Effector CD8-positive, alpha-beta T cell (primary cell): Measurements from ENCODE around the gene TBX4.
"Not testable (repeated sequence)": the region's sequence is repeated elsewhere in the genome, so short reads cannot be mapped to it uniquely, and the experiment has no call there.

Source experiments
- DNase-seq: peaks from one replicate; lab custom pipeline; 2025; lab: John Stamatoyannopoulos, UW

TBX4 gene

GRCh38 chr17:61498042-61498994 is 46.1 kb downstream of the TBX4 start:
- no peak for DNase-seq

- no peak for DNase-seq
Measured at GRCh38 chr17:61499632-61500031, 47.4 kb downstream of the TBX4 start.

GRCh38 chr17:61500287-61500686 is 48.1 kb downstream of the TBX4 start:
- DNase-seq = no peak

GRCh38 chr17:61502292-61502691 is 50.1 kb downstream of the TBX4 start:
- no peak for DNase-seq

GRCh38 chr17:61503961-61504360 is 51.7 kb downstream of the TBX4 start:
- no peak for DNase-seq

DNA sequence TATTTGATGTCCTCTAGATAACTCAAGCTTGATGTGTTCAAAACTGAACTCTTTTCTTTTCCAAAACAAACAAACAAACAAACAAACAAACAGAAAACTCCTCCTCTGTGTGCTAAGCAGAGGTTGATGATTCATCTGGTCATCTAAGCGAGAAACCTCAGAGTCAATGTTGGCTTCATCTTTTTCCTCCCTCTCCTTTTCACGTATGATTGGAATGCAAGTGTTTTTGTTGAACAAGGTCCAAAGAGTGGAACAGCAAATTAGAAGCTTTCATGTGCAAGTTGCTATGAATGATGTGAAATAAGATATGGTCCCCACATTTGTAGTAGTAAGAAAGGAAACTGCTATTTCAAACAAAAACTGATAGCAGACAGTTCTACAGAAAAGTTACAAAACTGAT is 52.5 kb downstream of the TBX4 start:
- DNase-seq = no peak

DNA sequence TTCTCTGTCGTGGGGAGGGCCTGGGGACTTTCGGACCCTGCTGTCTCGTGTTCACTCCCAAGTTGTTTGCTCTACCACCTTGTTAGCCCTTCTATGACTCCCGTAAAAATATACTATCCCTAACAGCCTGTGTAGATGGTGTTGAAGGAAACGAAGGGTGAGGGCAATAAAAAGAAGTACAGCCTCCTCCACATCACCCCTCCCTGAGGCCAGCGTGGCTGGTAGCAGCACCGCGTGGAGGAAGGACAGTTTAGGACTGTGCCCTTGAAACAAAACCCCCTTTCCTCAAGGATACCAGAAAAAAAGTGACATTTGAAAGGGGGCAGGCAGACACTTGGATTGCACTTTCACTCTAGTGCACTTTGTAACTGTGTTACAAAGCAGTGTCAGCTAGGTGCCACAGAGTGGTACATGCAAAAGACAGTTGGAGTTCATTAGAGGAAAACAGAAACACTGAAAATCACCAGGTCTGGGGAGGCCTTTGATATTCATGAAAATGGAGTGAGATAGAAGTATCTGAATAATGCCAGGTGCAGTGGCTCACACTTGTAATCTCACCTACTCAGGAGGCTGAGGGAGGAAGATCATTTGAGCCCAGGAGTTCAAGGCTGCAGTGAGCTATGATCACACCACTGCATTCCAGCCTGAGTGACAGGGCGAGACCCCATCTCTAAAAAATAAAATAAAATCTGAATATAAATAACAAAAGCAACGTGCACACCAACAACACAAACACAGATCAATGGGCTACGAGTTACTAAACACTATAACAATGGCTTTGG is 53.8 kb downstream of the TBX4 start:
- no peak for DNase-seq

GRCh38 chr17:61507383-61508066 is 55.3 kb downstream of the TBX4 start:
- no peak for DNase-seq

DNA sequence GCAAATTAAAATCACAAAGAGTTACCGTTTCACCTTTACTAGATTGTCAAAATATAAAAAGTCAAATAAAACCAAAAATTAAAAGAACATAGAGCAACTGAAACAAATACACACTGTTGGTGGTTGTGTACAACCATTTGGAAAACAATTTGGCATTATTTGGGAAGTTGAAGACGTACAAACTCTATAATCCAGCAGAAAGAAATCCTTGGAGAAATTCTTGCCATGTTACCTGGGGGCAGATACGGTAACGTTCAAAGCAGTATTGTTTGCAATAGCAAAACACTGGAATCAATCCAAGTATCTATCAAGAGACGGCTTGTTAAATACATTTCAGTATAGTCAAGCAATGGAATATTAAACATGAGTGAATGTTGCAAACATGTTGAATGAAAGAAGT is 56.7 kb downstream of the TBX4 start:
- no peak for DNase-seq

GRCh38 chr17:61509454-61509853 is 57.2 kb downstream of the TBX4 start:
- not testable (repeated sequence) for DNase-seq

DNA sequence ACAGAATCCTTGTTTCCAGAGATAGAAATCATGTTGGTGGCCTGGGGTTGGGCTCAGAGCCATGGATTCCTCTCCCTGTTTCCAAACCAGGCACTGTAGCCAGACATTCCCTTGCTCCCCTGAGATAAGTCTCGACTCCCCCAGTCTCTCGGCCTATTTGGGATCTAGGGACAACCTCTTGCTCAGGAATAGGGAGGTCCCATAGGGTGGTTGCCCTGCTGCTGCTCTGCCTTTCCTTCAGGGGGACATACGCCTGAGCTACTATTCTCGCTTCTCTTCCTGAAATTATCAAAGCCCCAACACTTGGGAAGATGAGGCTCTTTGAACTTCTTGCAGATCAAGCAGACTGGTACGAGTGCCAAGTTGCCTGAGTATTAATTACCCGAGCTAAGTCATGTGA is 58.0 kb downstream of the TBX4 start:
- DNase-seq = no peak

- DNase-seq = no peak
Measured at GRCh38 chr17:61510991-61511390, 58.8 kb downstream of the TBX4 start.

DNA sequence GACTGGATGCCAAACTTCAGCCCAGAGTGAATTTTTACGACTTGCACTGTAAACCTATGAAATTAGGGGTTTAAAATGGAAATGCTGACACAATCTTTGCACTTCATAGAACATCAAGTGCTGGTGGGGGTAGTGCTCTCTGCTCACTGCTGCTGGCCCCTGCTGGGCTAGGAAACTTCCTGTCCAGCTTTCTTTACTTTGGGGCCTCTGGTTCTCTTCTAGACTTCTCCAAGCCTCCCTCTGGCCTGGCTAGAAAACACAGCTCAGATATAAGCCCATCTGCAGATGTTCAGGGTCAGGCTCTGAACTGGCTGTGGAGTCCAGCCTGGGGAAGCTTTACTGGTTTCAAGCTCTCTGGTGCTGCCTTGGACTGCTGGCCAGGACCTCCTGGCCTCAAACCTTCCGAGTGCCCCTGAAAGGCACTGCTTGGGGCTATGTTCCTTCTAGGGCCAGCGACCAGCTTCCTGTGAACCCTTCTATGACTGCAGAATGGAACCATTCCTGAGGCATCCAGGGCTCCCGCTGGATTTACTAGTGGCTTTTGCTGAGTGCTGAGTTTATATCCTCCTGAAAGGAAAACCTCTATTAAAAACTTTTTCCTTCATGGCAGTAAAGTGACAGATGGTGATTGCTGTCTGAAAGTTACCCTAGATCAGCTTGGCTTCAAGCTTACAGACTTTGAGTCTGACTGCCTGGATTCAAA is 59.4 kb downstream of the TBX4 start:
- no peak for DNase-seq

- no peak for DNase-seq
Measured at GRCh38 chr17:61514491-61514890, 62.3 kb downstream of the TBX4 start.

- no peak for DNase-seq
Measured at GRCh38 chr17:61517265-61517664, 65.0 kb downstream of the TBX4 start.

- DNase-seq = no peak
Measured at GRCh38 chr17:61517843-61518606, 65.8 kb downstream of the TBX4 start.

GRCh38 chr17:61519139-61519538 is 66.9 kb downstream of the TBX4 start:
- DNase-seq = no peak

DNA sequence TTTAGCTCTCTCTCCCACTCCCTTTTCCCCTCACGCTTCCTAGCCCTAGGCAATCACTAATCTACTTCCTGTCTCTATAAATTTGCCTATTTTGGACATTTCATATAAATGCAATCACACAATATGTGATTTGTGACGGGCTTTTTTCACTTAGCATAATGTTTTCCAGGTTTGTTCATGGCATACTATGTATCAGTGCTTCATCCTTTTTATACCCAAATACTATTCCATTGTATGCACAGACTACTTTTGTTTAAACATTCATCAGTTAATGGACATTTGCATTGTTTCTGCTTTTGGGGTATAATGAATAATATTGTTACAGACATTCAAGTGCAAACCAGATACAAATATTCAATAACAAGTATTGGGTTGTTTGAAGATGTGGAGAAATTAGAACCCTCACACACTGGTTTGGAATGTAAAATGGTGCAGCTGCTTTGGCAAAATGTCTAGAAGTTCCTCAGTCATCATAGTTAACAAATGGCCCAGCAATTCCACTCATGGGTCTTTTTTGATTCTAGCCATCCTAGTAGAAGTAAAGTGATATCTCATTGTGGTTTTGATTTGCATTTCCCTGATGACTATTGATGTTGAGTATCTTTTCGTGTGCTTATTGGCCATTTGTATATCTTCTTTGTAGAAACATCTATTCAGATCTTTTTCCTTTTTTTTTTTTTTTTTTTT is 67.7 kb downstream of the TBX4 start:
- DNase-seq = no peak

DNA sequence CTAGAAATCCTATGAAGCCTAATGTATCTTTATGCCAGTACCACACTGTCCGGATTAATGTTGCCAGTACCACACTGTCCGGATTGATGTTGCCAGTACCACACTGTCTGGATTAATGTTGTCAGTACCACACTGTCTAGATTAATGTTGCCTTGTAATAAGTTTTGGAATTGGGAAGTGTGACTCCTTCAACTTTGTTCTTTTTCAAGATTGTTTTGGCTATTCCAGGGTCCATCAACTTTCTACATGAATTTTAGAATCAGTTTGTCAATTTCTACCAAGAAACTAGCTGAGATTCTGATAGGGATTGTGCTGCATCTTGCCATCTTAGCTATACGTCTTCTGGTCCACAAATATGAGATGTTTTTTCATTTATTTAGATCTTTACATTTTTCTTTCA is 68.7 kb downstream of the TBX4 start:
- DNase-seq = no peak

GRCh38 chr17:61522088-61522487 is 69.9 kb downstream of the TBX4 start:
- no peak for DNase-seq
